Esophagus muscularis mucosa (tissue), 4 donors: Measurements from ENCODE around the gene SEMA6D. TPM values are rescaled to one million over a fixed set of nuclear protein-coding genes. Genes with fewer than 3 reads are reported as not detected.

ENCODE experiments used
- DNase-seq: peaks from one replicate; pipeline ENCODE4 v3.0.0-alpha.2; 2017; ENCODE audit errors: extremely low spot score
- H3K27ac ChIP-seq, 4 donors: fragments of 200-600 bp; sonication (generic); replicated peaks in 1 of 4; 1 replicate in 3 of 4; 2 replicates in 1 of 4; pipeline ENCODE4 v1.5.1; 2016 to 2019; ENCODE audit warnings: mild to moderate bottlenecking in 1 of 4
- H3K27me3 ChIP-seq, 4 donors: fragments of 200-600 bp; sonication (generic); one replicate each; pipeline versions ENCODE4 v1.5.1 to v1.6.0; 2016 to 2019
- H3K36me3 ChIP-seq, 4 donors: fragments of 200-600 bp; sonication (generic); one replicate each; pipeline ENCODE4 v1.5.1; 2016 to 2019
- H3K4me1 ChIP-seq, 4 donors: fragments of 200-600 bp; sonication (generic); one replicate each; pipeline ENCODE4 v1.5.1; 2016 to 2019
- H3K4me3 ChIP-seq, 4 donors: fragments of 200-600 bp; sonication (generic); 1 replicate in 2 of 4; 2 replicates in 2 of 4; pipeline ENCODE4 v1.5.1; 2016 to 2019; ENCODE audit warnings: mild to moderate bottlenecking in 4 of 4, moderate library complexity in 1 of 4
- H3K9me3 ChIP-seq, 4 donors: fragments of 200-600 bp; sonication (generic); 1 replicate in 3 of 4; 2 replicates in 1 of 4; pipeline ENCODE4 v1.5.1; 2016 to 2019
- EP300 ChIP-seq: sonication (generic); formaldehyde crosslinking; IDR thresholded peaks from one replicate; pipeline ENCODE4 v1.6.1; 2017; ENCODE audit warnings: antibody characterized with exemption
- POLR2A ChIP-seq: fragments of 450-650 bp; IDR thresholded peaks from one replicate; pipeline ENCODE4 v1.6.1; 2017; ENCODE audit warnings: antibody characterized with exemption, moderate library complexity, mild to moderate bottlenecking, low read depth
- POLR2AphosphoS5 ChIP-seq, 2 donors: sonication (generic); formaldehyde crosslinking; IDR thresholded peaks; one replicate each; pipeline ENCODE4 v1.6.1; 2017; ENCODE audit warnings: antibody characterized with exemption in 2 of 2
- WGBS: methylation state at CpG from one replicate; pipeline ENCODE4 v1.1.5; 2018; 5-methylcytosine and 5-hydroxymethylcytosine counted together
- intact Hi-C: fragments of 100-400 bp; cut with DNase I; formaldehyde crosslinking; loops from one replicate; pipeline ENCODE4 v1.15.1; 2023
- total RNA-seq, 4 donors: library from RNA; depleted of rRNA; stranded (reverse); fragments of >200 nt; gene quantifications; one replicate each; pipeline versions ENCODE4 v1.1.0 to v1.2.1, GENCODE V29; 2016
- TF ChIP-seq, protein P1 (sequence below), 3 experiments: fragments of 200-600 bp in 2 of 3; fragments of 450-650 bp in 1 of 3; sonication (generic) in 2 of 3; IDR thresholded peaks; one replicate each; pipeline ENCODE4 v1.5.1; 2017 to 2019; ENCODE audit warnings: antibody characterized with exemption in 3 of 3, mild to moderate bottlenecking in 2 of 3, moderate library complexity in 1 of 3

The SEMA6D gene
- total RNA-seq, 4 donors from 2014 or later: 2.1 to 5.2 (median 3.8) TPM

DNA sequence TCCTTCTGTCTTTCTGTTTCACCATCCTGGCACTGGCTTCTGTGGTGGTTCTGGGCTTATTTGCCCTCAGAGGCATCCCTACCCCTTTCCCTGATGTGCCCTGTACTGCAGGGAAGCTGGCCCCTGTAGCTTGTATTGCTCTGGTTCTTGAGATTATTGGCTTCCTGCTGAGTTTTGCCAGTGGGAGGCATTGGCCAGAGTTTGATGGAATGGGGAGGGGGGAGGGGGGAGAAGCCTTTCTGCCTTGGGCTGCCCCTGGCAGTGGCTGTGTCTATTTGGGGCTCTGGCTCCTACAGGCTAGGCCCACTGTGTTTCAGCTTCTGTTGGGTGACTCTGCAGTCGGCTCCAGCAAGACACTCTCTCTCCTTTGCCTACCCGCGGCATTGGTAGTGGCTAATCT lies 41.6 kb upstream of the SEMA6D start:
- peaks cover 12 to 14% (median 13%) of the 10 kb centered on the region in 4 donors for H3K4me1 ChIP-seq
- no peaks in the 10 kb centered on the region for H3K36me3 ChIP-seq
- H3K27me3 ChIP-seq: no peaks in the 10 kb centered on the region
- 94% methylated on average over 3 of the region's 3 CpGs for WGBS
- intact Hi-C loops: no loop called here
- no peak for DNase-seq
- no peaks in the 10 kb centered on the region for H3K9me3 ChIP-seq
- no peak overlapping the region for H3K4me3 ChIP-seq
- no peak overlapping the region for H3K27ac ChIP-seq
- no peak for TF ChIP-seq POLR2AphosphoS5 (IDR thresholded peaks at IDR 0.05)
- no peak for TF ChIP-seq POLR2A
- TF ChIP-seq EP300: no peak
- TF ChIP-seq, protein P1, sequence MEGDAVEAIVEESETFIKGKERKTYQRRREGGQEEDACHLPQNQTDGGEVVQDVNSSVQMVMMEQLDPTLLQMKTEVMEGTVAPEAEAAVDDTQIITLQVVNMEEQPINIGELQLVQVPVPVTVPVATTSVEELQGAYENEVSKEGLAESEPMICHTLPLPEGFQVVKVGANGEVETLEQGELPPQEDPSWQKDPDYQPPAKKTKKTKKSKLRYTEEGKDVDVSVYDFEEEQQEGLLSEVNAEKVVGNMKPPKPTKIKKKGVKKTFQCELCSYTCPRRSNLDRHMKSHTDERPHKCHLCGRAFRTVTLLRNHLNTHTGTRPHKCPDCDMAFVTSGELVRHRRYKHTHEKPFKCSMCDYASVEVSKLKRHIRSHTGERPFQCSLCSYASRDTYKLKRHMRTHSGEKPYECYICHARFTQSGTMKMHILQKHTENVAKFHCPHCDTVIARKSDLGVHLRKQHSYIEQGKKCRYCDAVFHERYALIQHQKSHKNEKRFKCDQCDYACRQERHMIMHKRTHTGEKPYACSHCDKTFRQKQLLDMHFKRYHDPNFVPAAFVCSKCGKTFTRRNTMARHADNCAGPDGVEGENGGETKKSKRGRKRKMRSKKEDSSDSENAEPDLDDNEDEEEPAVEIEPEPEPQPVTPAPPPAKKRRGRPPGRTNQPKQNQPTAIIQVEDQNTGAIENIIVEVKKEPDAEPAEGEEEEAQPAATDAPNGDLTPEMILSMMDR (IDR thresholded peaks at IDR 0.05): no peak

DNA sequence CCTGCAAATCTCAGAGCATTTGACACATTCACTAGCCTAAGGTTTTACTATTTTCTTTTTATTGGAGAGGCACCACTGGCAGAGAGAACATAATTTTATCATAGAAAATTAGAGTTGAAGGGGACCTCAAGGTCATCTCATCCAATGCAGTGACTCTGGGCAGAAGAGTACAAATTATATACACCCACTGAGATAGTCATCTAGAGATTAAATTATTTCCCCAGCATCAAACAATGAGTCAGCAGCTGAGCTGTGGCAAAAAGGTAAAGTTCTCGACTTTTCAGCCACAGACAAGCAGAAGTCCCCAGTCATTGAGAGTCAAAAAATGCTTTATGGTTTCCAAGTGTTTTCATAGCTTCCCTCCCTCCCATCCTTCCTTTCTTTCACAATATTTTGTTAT lies 39.3 kb upstream of the SEMA6D start:
- Histone ChIP-seq H3K9me3 (no peaks in the 10 kb centered on the region), H3K27me3 (no peaks in the 10 kb centered on the region), H3K4me3 (no peak overlapping the region), H3K4me1 (peaks cover 9 to 11% (median 10%) of the 10 kb centered on the region in 4 donors), H3K36me3 (no peaks in the 10 kb centered on the region), H3K27ac (no peak overlapping the region)
- 83% methylated on average over 1 of the region's 1 CpG for WGBS
- no peak for DNase-seq
- TF ChIP-seq EP300 (no peak), POLR2AphosphoS5 (IDR thresholded peaks at IDR 0.05) (no peak), POLR2A (no peak)
- TF ChIP-seq, protein P1 (IDR thresholded peaks at IDR 0.05): no peak
- intact Hi-C loops: no loop called here

DNA sequence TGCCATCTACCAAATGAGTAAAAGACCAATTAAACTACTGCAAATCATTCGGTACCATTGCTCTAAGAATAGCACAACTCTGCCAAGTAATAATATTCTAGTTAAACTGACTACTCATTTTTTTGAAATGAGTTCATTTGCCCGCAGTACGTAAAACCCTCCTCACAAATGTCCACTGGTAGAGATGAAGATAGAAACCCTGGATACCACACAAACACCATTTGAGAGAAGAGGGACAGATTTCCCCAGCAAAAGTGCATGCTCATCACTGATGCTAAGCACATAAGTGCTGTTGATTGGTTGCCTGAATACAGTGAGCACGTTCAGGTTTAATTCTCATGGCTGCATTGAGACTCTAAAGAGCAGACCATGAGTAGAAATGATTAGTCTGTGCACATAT lies 34.6 kb upstream of the SEMA6D start:
- intact Hi-C loops: no loop called here
- no peak for TF ChIP-seq POLR2A
- TF ChIP-seq, protein P1 (IDR thresholded peaks at IDR 0.05): no peak
- TF ChIP-seq EP300: no peak
- WGBS: 92% methylated on average over 4 of the region's 4 CpGs
- H3K9me3 ChIP-seq: no peaks in the 10 kb centered on the region
- H3K27ac ChIP-seq: no peak overlapping the region
- no peaks in the 10 kb centered on the region for H3K4me1 ChIP-seq
- no peaks in the 10 kb centered on the region for H3K27me3 ChIP-seq
- no peaks in the 10 kb centered on the region for H3K36me3 ChIP-seq
- H3K4me3 ChIP-seq: no peak overlapping the region
- no peak for DNase-seq

DNA sequence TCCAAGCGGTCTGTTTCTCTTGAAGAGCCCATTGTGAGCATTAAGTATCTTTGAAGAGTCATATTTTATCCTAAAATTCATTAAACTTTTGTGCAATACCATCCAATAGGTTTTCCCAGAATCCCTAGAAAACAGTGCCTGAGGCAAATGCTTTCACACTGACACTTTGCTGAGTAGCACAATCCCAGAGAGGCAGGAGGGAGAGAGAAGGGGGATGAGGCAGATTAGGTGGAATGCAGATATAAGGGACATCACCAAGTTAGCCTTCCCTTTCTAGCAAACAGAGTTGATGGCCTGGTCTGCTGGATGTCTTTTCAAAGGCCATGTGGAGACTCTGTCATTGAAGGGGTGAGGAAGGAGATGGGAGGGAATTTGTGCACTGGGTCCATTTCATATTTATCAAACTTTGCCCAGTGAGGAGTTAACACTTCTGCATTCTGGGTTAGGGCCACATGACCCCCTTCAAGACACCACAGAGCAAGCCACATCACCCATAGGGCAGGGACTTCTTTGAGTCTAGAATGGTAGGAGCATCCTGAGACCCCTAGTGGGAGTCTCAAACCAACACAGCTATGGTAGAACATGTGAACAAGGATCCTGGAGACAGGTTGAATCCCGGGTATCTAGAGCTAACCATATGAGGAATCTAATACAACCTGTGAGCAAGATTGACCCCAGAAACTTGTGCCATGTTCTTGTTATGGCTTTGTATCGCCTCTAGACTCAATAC lies 32.0 kb upstream of the SEMA6D start:
- intact Hi-C loops: no loop called here
- H3K36me3 ChIP-seq: no peaks in the 10 kb centered on the region
- no peaks in the 10 kb centered on the region for H3K4me1 ChIP-seq

More for the DNA sequence above, 32.0 kb upstream of the SEMA6D start:
- 74% methylated on average over 3 of the region's 3 CpGs for WGBS
- no peaks in the 10 kb centered on the region for H3K27me3 ChIP-seq
- no peak for TF ChIP-seq EP300
- no peak for TF ChIP-seq POLR2A
- TF ChIP-seq, protein P1 (IDR thresholded peaks at IDR 0.05): no peak
- TF ChIP-seq POLR2AphosphoS5 (IDR thresholded peaks at IDR 0.05): no peak
- no peak overlapping the region for H3K4me3 ChIP-seq
- H3K27ac ChIP-seq: no peak overlapping the region
- no peaks in the 10 kb centered on the region for H3K9me3 ChIP-seq
- DNase-seq: no peak
